ENCODE data around the gene MIA2.

DNA sequence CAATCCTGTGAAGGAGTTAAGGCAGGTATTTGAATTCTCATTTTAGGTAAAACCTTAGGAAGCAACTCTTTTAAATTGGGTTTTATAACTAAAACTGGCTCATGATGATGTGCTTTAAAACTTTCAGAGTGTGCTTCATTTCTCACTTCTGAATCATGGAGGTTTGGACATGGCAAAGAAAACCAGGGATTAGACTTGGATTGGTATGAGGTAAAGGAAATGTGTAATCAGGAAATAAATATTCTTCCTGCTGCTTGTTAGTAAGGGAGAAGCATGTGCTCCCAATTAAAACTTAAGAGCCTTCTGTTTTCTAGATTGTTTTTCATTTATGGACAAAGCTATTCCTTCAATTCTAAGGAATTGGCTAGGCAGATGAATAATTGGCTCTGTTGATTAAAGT, 141.1 kb downstream of the MIA2 start:
- TF ChIP-seq CTCF (IDR thresholded peaks at IDR 0.05) (no peak), ZFX (IDR thresholded peaks at IDR 0.05; ENCODE audit: borderline replicate concordance) (no peak)

Data from 22Rv1 (cell line).